Mammary epithelial cell (primary cell): Measurements from ENCODE around the gene RNF113B.

ENCODE experiments used
- EZH2 ChIP-seq: IDR thresholded peaks from 2 replicates; pipeline ENCODE4 v1.6.1; 2012; ENCODE audit warnings: low read length, inconsistent platforms, borderline replicate concordance
- TF ChIP-seq, protein P1 (sequence below), 2 donors: IDR thresholded peaks in 1 of 2; conservative IDR thresholded peaks in 1 of 2; 2 replicates each; pipeline ENCODE4 v1.5.1; 2011 to 2012; ENCODE audit warnings: inconsistent platforms in 2 of 2, low read length in 2 of 2, mild to moderate bottlenecking in 2 of 2, control low read depth in 1 of 2, low read depth in 1 of 2; ENCODE audit not compliant: insufficient read depth in 1 of 2; ENCODE audit errors: extremely low read depth in 1 of 2

- TF ChIP-seq, protein P1, sequence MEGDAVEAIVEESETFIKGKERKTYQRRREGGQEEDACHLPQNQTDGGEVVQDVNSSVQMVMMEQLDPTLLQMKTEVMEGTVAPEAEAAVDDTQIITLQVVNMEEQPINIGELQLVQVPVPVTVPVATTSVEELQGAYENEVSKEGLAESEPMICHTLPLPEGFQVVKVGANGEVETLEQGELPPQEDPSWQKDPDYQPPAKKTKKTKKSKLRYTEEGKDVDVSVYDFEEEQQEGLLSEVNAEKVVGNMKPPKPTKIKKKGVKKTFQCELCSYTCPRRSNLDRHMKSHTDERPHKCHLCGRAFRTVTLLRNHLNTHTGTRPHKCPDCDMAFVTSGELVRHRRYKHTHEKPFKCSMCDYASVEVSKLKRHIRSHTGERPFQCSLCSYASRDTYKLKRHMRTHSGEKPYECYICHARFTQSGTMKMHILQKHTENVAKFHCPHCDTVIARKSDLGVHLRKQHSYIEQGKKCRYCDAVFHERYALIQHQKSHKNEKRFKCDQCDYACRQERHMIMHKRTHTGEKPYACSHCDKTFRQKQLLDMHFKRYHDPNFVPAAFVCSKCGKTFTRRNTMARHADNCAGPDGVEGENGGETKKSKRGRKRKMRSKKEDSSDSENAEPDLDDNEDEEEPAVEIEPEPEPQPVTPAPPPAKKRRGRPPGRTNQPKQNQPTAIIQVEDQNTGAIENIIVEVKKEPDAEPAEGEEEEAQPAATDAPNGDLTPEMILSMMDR (conservative IDR thresholded peaks at IDR 0.05 in 1 of 2, IDR thresholded peaks at IDR 0.05 in 1 of 2; ENCODE audit: extremely low read depth in 1 of 2, insufficient read depth in 1 of 2, low read depth in 1 of 2, low read length in 2 of 2) = no peak
- no peak for TF ChIP-seq EZH2
Measured at GRCh38 chr13:98216135-98216565, 39.1 kb upstream of the RNF113B start.
